ENCODE measurements around the gene GNA14. TPM values are rescaled to one million over a fixed set of nuclear protein-coding genes. Genes with fewer than 3 reads are reported as not detected.

GNA14 gene
- total RNA-seq, 1 experiment from 2014 or later: not detected

DNA sequence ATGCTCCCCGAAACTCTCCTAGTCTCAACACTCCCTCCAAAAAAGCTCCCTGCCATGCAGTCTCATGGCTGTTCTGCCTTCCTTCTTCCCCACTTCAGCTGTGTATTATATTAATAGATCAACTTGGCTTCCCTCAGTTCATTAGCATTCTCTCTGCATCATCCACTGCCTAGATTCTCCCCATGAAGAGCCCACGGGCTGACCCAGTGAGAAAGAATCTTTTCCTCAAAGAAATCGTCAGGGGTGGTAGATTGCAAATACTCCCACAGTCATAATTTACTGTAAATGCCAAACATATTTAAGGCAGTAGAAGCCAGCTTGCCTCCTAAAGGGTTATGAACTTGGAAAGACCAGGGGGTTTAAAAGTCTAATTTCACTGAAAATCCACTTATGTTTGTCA lies 33.5 kb downstream of the GNA14 start:
- Histone ChIP-seq H3K9ac (ENCODE audit: low read length) (no peak overlapping the region), H3K27ac (ENCODE audit: low read length) (no peak overlapping the region), H3K4me2 (ENCODE audit: low read depth, low read length, poor library complexity, severe bottlenecking) (no peak overlapping the region), H3K4me1 (ENCODE audit: low read length) (no peaks in the 10 kb centered on the region), H3K27me3 (ENCODE audit: low read length) (no peaks in the 10 kb centered on the region), H3K79me2 (ENCODE audit: low read length) (no peaks in the 10 kb centered on the region), H4K20me1 (ENCODE audit: insufficient read depth, low read depth, low read length) (no peaks in the 10 kb centered on the region), H3K9me3 (ENCODE audit: low read length) (no peaks in the 10 kb centered on the region), H2AFZ (ENCODE audit: low read length) (no peak overlapping the region), H3K36me3 (ENCODE audit: insufficient read depth, low read length) (no peaks in the 10 kb centered on the region), H3K4me3 (ENCODE audit: low read length) (no peak overlapping the region), H3K9me2 (replicated peaks; ENCODE audit: insufficient read depth, low read length) (no peaks in the 10 kb centered on the region)
- no peak for DNase-seq

DNA sequence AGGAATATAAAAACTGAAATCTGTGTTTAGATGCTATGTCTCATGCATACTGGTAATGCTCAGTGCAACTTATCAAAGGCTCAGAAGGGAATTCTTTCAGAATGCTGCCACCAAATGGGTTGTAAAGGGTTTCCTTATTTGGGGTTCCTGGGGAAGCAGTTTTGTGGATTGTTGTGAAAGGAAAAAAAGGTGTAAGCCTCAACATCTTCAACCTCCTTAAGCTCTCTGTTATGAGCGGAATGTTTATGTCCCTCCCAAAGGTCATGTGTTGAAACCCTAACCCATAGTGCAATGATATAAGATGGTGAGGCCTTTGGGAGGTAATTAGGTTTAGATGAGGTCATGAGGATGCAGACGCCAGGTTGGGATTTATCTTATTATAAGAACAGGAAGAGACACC lies 41.6 kb downstream of the GNA14 start:
- Histone ChIP-seq H3K9me3 (ENCODE audit: low read length) (no peaks in the 10 kb centered on the region), H3K4me3 (ENCODE audit: low read length) (no peak overlapping the region), H2AFZ (ENCODE audit: low read length) (no peak overlapping the region), H3K27ac (ENCODE audit: low read length) (no peak overlapping the region), H3K36me3 (ENCODE audit: insufficient read depth, low read length) (no peaks in the 10 kb centered on the region), H4K20me1 (ENCODE audit: insufficient read depth, low read depth, low read length) (no peaks in the 10 kb centered on the region), H3K4me1 (ENCODE audit: low read length) (no peaks in the 10 kb centered on the region), H3K79me2 (ENCODE audit: low read length) (no peaks in the 10 kb centered on the region), H3K27me3 (ENCODE audit: low read length) (no peaks in the 10 kb centered on the region), H3K9me2 (replicated peaks; ENCODE audit: insufficient read depth, low read length) (no peaks in the 10 kb centered on the region), H3K9ac (ENCODE audit: low read length) (no peak overlapping the region), H3K4me2 (ENCODE audit: low read depth, low read length, poor library complexity, severe bottlenecking) (no peak overlapping the region)
- DNase-seq: no peak

DNA sequence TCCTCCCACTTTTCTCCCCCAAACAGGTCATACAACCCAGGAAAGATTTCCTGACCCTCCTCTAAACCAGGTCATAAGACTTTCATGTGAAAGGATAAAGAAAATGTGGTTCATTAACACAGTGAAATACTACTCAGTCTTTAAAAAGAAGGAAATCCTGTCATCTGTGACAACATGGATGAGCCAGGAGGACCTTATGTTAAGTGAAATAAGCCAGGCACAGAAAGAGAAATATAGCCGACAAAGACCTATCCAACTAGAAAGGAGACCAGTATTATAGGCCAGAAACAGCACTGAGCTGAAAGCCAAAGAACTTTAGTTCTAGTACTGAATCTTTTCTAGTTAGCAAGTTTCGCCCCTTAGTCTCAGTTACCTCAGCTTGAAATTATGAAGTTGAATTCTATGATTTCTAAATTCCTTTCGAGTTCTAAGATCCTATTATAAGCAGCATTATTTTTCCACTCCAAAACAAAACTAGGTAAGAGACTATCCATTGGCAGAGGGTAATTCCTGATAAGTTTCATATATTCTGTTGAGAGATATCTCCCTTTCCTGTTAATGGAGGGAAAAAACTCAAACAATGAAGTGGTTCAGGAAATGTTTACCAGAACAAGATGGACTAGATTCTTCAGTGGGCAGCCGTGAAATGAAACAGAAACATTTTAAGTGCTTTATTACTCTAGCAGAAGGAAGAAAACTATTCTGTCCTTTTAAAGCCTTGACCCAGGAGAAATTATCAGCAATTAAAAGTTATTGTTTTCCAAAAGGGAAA lies 42.5 kb downstream of the GNA14 start:
- no peaks in the 10 kb centered on the region for H3K79me2 ChIP-seq (ENCODE audit: low read length)

DNA sequence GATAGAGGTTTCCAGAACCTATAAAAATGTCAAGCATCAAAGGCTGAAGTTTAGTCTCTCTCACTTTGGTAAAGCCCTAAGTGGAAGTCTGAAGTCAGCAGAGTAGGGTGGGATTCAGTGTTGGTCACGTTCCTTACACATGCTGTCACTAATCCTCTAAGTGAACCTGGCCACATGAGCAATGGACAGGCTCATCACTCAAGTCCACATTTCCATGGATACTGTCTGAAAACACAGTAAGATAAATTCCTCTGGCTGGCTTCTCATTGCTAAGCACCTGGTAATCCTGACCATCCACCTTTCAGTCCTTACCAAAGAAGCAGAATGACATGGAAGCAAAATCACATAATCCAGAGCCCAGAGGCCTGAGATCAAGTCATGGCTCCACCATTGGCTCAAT lies 43.8 kb downstream of the GNA14 start:
- Histone ChIP-seq H3K27me3 (ENCODE audit: low read length) (no peaks in the 10 kb centered on the region), H2AFZ (ENCODE audit: low read length) (no peak overlapping the region), H3K4me2 (ENCODE audit: low read depth, low read length, poor library complexity, severe bottlenecking) (no peak overlapping the region), H3K4me3 (ENCODE audit: low read length) (no peak overlapping the region), H3K9me2 (replicated peaks; ENCODE audit: insufficient read depth, low read length) (no peaks in the 10 kb centered on the region), H3K79me2 (ENCODE audit: low read length) (no peaks in the 10 kb centered on the region), H4K20me1 (ENCODE audit: insufficient read depth, low read depth, low read length) (no peaks in the 10 kb centered on the region), H3K9ac (ENCODE audit: low read length) (no peak overlapping the region), H3K36me3 (ENCODE audit: insufficient read depth, low read length) (no peaks in the 10 kb centered on the region), H3K4me1 (ENCODE audit: low read length) (no peaks in the 10 kb centered on the region), H3K9me3 (ENCODE audit: low read length) (no peaks in the 10 kb centered on the region), H3K27ac (ENCODE audit: low read length) (no peak overlapping the region)
- DNase-seq: no peak

More for the DNA sequence above, 42.5 kb downstream of the GNA14 start:
- no peak for DNase-seq
- H3K9me2 ChIP-seq (replicated peaks; ENCODE audit: insufficient read depth, low read length): no peaks in the 10 kb centered on the region
- H3K9me3 ChIP-seq (ENCODE audit: low read length): no peaks in the 10 kb centered on the region
- no peaks in the 10 kb centered on the region for H4K20me1 ChIP-seq (ENCODE audit: insufficient read depth, low read depth, low read length)
- no peak overlapping the region for H2AFZ ChIP-seq (ENCODE audit: low read length)
- no peaks in the 10 kb centered on the region for H3K36me3 ChIP-seq (ENCODE audit: insufficient read depth, low read length)
- no peaks in the 10 kb centered on the region for H3K4me1 ChIP-seq (ENCODE audit: low read length)
- no peak overlapping the region for H3K27ac ChIP-seq (ENCODE audit: low read length)
- no peaks in the 10 kb centered on the region for H3K27me3 ChIP-seq (ENCODE audit: low read length)
- H3K4me2 ChIP-seq (ENCODE audit: low read depth, low read length, poor library complexity, severe bottlenecking): no peak overlapping the region
- H3K9ac ChIP-seq (ENCODE audit: low read length): no peak overlapping the region
- no peak overlapping the region for H3K4me3 ChIP-seq (ENCODE audit: low read length)

DNA sequence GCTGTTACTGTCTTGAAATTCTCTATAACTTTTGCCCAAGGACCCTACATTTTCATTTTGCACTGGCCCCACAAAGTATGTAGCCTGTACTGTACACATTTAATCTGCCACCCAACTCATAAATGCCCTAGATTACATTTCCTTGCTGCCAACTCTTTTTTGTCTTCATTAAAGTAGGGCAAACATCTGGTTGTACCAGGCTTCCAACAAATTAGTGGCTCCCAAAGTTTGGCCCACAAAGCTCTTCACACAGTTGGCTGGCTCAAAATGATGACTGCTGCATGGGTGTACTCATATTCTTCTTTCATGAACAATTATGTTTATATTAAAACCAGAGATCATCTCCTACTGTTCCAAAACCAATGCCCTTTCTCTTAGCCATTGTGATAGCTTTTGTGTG lies 45.3 kb downstream of the GNA14 start:
- Histone ChIP-seq H3K4me1 (ENCODE audit: low read length) (no peaks in the 10 kb centered on the region), H2AFZ (ENCODE audit: low read length) (no peak overlapping the region), H3K4me2 (ENCODE audit: low read depth, low read length, poor library complexity, severe bottlenecking) (no peak overlapping the region), H3K9ac (ENCODE audit: low read length) (no peak overlapping the region), H3K27ac (ENCODE audit: low read length) (no peak overlapping the region), H3K9me2 (replicated peaks; ENCODE audit: insufficient read depth, low read length) (no peaks in the 10 kb centered on the region), H3K36me3 (ENCODE audit: insufficient read depth, low read length) (no peaks in the 10 kb centered on the region), H4K20me1 (ENCODE audit: insufficient read depth, low read depth, low read length) (no peaks in the 10 kb centered on the region), H3K9me3 (ENCODE audit: low read length) (no peaks in the 10 kb centered on the region), H3K27me3 (ENCODE audit: low read length) (no peaks in the 10 kb centered on the region), H3K4me3 (ENCODE audit: low read length) (no peak overlapping the region), H3K79me2 (ENCODE audit: low read length) (no peaks in the 10 kb centered on the region)
- DNase-seq: peak; percentile 5

DNA sequence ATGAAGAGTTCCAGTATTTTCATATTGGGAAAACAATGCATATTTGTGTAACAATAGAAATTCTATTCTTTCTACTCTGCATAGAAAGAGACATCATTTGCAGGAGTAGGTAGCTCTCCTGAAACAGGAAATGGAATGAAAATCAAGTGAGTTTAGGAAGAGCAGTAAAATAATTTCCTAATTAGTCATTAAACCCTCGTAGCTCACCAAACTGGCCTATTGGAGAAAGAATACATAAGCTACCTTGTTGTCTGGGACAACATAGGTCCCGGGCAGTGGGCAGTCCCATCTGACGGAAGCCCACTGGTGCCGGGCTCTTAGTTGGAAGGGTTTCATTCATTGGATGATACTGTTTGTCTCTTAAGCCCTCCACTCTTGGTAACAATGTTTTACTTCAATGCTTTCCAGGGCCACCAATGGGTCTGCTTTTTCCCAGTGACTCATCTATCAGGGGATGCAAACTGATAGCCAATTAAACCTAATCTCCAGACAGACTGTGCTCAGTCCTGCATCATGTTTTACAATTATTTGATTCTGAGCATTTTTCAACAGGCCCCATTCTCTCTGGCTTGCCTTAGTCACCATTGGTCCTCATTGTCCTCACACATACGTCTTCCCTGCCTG lies 46.5 kb downstream of the GNA14 start:
- no peak overlapping the region for H2AFZ ChIP-seq (ENCODE audit: low read length)
- no peak overlapping the region for H3K4me3 ChIP-seq (ENCODE audit: low read length)
- peak; percentile 19 for DNase-seq
- H3K9me2 ChIP-seq (replicated peaks; ENCODE audit: insufficient read depth, low read length): no peaks in the 10 kb centered on the region
- no peaks in the 10 kb centered on the region for H3K27me3 ChIP-seq (ENCODE audit: low read length)
- H3K27ac ChIP-seq (ENCODE audit: low read length): no peak overlapping the region
- no peaks in the 10 kb centered on the region for H3K36me3 ChIP-seq (ENCODE audit: insufficient read depth, low read length)
- no peaks in the 10 kb centered on the region for H4K20me1 ChIP-seq (ENCODE audit: insufficient read depth, low read depth, low read length)
- H3K9ac ChIP-seq (ENCODE audit: low read length): no peak overlapping the region
- no peak overlapping the region for H3K4me2 ChIP-seq (ENCODE audit: low read depth, low read length, poor library complexity, severe bottlenecking)
- no peaks in the 10 kb centered on the region for H3K9me3 ChIP-seq (ENCODE audit: low read length)
- no peaks in the 10 kb centered on the region for H3K4me1 ChIP-seq (ENCODE audit: low read length)
- no peaks in the 10 kb centered on the region for H3K79me2 ChIP-seq (ENCODE audit: low read length)

DNA sequence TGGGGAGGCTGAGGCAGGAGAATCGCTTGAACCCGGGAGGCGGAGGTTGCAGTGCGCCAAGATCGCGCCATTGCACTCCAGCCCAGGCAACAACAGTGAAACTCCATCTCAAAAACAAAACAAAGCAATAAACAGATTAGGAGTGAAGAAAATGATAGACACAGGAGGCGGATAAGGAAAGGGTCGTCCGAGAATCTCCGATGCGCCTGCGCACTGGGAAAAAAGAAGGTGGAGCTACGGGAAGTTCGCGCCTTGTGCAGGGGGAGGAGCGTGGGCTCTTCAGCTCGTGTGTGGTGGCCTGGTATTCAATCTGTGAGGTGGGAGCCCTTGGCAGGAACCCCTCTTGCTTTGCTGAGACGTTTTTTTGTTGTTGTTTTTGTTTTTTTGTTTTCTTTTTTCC lies 47.3 kb downstream of the GNA14 start:
- H3K36me3 ChIP-seq (ENCODE audit: insufficient read depth, low read length): no peaks in the 10 kb centered on the region
- H3K9me2 ChIP-seq (replicated peaks; ENCODE audit: insufficient read depth, low read length): no peaks in the 10 kb centered on the region
- H3K27me3 ChIP-seq (ENCODE audit: low read length): no peaks in the 10 kb centered on the region
- no peak overlapping the region for H3K4me2 ChIP-seq (ENCODE audit: low read depth, low read length, poor library complexity, severe bottlenecking)
- no peaks in the 10 kb centered on the region for H3K4me1 ChIP-seq (ENCODE audit: low read length)
- H3K9me3 ChIP-seq (ENCODE audit: low read length): no peaks in the 10 kb centered on the region
- H4K20me1 ChIP-seq (ENCODE audit: insufficient read depth, low read depth, low read length): no peaks in the 10 kb centered on the region
- H3K9ac ChIP-seq (ENCODE audit: low read length): no peak overlapping the region
- no peak overlapping the region for H2AFZ ChIP-seq (ENCODE audit: low read length)
- H3K4me3 ChIP-seq (ENCODE audit: low read length): no peak overlapping the region
- no peak overlapping the region for H3K27ac ChIP-seq (ENCODE audit: low read length)
- no peaks in the 10 kb centered on the region for H3K79me2 ChIP-seq (ENCODE audit: low read length)
- no peak for DNase-seq

DNA sequence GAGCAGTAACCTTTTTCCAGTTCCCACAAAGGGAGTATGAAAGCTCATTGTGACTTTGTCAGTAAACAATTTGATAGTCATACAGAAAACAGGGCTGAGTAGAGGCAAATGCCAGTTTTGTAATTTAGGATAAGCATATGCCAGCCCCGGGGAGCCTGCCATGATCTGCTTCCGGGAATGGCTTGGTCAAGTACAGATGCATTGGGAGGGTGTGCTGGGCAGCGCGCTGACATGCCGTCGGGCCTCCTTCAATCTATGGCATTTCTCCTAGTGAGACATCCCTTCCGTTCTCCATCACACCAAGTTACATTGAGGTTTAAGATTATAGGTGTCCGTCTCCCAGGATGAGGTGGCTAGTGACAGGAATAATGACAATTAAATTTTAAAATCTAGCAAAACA lies 48.6 kb downstream of the GNA14 start:
- Histone ChIP-seq H3K36me3 (ENCODE audit: insufficient read depth, low read length) (no peaks in the 10 kb centered on the region), H3K27ac (ENCODE audit: low read length) (no peak overlapping the region), H3K9me2 (replicated peaks; ENCODE audit: insufficient read depth, low read length) (no peaks in the 10 kb centered on the region), H3K9ac (ENCODE audit: low read length) (no peak overlapping the region), H3K79me2 (ENCODE audit: low read length) (no peaks in the 10 kb centered on the region), H3K27me3 (ENCODE audit: low read length) (no peaks in the 10 kb centered on the region), H3K4me1 (ENCODE audit: low read length) (no peaks in the 10 kb centered on the region), H2AFZ (ENCODE audit: low read length) (no peak overlapping the region), H3K9me3 (ENCODE audit: low read length) (no peaks in the 10 kb centered on the region), H3K4me3 (ENCODE audit: low read length) (no peak overlapping the region), H4K20me1 (ENCODE audit: insufficient read depth, low read depth, low read length) (no peaks in the 10 kb centered on the region), H3K4me2 (ENCODE audit: low read depth, low read length, poor library complexity, severe bottlenecking) (no peak overlapping the region)
- no peak for DNase-seq

All from Karpas-422 (cell line).